Neural progenitor cell (in vitro differentiated cells): ENCODE measurements around the gene AKAP3.

ENCODE experiments used
- CTCF ChIP-seq: fragments of 200-600 bp; sonication (generic); IDR thresholded peaks from 2 replicates; pipeline ENCODE4 v1.5.1; 2017; ENCODE audit warnings: antibody characterized with exemption, mild to moderate bottlenecking
- EZH2 ChIP-seq: fragments of 200-600 bp; sonication (generic); IDR thresholded peaks from 2 replicates; pipeline ENCODE4 v1.6.1; 2017; ENCODE audit warnings: antibody characterized with exemption, mild to moderate bottlenecking, moderate library complexity
- EZH2phosphoT487 ChIP-seq: fragments of 200-600 bp; sonication (generic); IDR thresholded peaks from 2 replicates; pipeline ENCODE4 v1.6.1; 2017; ENCODE audit warnings: antibody characterized with exemption

GRCh38 chr12:4589941-4590340 is 58.9 kb downstream of the AKAP3 start:
- no peak for TF ChIP-seq CTCF
- no peak for TF ChIP-seq EZH2phosphoT487
- TF ChIP-seq EZH2: no peak
